Right kidney (tissue), 1 donor: ENCODE measurements around the gene PTPN23.

Source experiments
- DNase-seq: peaks from one replicate; pipeline ENCODE4 v3.0.0-alpha.2; 2016

PTPN23 gene

GRCh38 chr3:47405820-47406761 is 25.3 kb downstream of the PTPN23 start:
- DNase-seq, result no peak

- DNase-seq, result no peak
These were observed 25.9 kb downstream of the PTPN23 start for GRCh38 chr3:47406762-47407149.

- no peak for DNase-seq
These were observed 26.4 kb downstream of the PTPN23 start for GRCh38 chr3:47407237-47407636.

- no peak for DNase-seq
These were observed 27.3 kb downstream of the PTPN23 start for GRCh38 chr3:47407896-47408838.

GRCh38 chr3:47408839-47409229 is 28.0 kb downstream of the PTPN23 start:
- no peak for DNase-seq

- DNase-seq, result no peak
These were observed 28.5 kb downstream of the PTPN23 start for GRCh38 chr3:47409284-47409683.

- no peak for DNase-seq
These were observed 29.0 kb downstream of the PTPN23 start for GRCh38 chr3:47409688-47410416.

- no peak for DNase-seq
These were observed 29.5 kb downstream of the PTPN23 start for GRCh38 chr3:47410417-47410720.

- no peak for DNase-seq
These were observed 30.2 kb downstream of the PTPN23 start for GRCh38 chr3:47410801-47411646.

- DNase-seq, result no peak
These were observed 31.1 kb downstream of the PTPN23 start for GRCh38 chr3:47411696-47412452.

- DNase-seq, result no peak
These were observed 31.6 kb downstream of the PTPN23 start for GRCh38 chr3:47412453-47412756.

GRCh38 chr3:47412842-47413520 is 32.2 kb downstream of the PTPN23 start:
- no peak for DNase-seq

- no peak for DNase-seq
These were observed 32.9 kb downstream of the PTPN23 start for GRCh38 chr3:47413751-47414150.

GRCh38 chr3:47414161-47414564 is 33.3 kb downstream of the PTPN23 start:
- DNase-seq, result no peak

GRCh38 chr3:47414666-47415587 is 34.1 kb downstream of the PTPN23 start:
- no peak for DNase-seq

- DNase-seq, result no peak
These were observed 35.2 kb downstream of the PTPN23 start for GRCh38 chr3:47416041-47416440.

- no peak for DNase-seq
These were observed 37.6 kb downstream of the PTPN23 start for GRCh38 chr3:47418167-47419082.
